Motor neuron (in vitro differentiated cells): ENCODE results near the gene IRGC. TPM values are rescaled to one million over a fixed set of nuclear protein-coding genes. Genes with fewer than 3 reads are reported as not detected.
A peak's percentile ranks its signal among the peaks of the same experiment; 100 is the strongest.

Source experiments
- ATAC-seq, 8 experiments: fragments of 200-7000 bp; cut with Tn5 transposase; replicated peaks in 6 of 8; 2 replicates each; pipeline ENCODE4 v1.8.0; 2021; ENCODE audit warnings: mild to moderate bottlenecking in 8 of 8, moderate library complexity in 8 of 8
- H3K27ac ChIP-seq, 2 donors: fragments of 250-450 bp; sonication (Bioruptor Pico); 2 replicates each; pipeline ENCODE4 v1.9.0; 2021; ENCODE audit warnings: antibody characterized with exemption in 2 of 2, mild to moderate bottlenecking in 2 of 2, moderate library complexity in 1 of 2
- H3K4me1 ChIP-seq, 2 donors: fragments of 250-450 bp; sonication (Bioruptor Pico); replicated peaks in 1 of 2; 2 replicates each; pipeline ENCODE4 v1.6.1; 2021; ENCODE audit warnings: antibody characterized with exemption in 2 of 2, mild to moderate bottlenecking in 2 of 2, moderate library complexity in 1 of 2
- H3K4me3 ChIP-seq, 5 donors: fragments of 250-450 bp; sonication (Bioruptor Pico); 2 replicates each; pipeline ENCODE4 v1.9.0; 2021; ENCODE audit warnings: antibody characterized with exemption in 5 of 5, mild to moderate bottlenecking in 5 of 5, moderate library complexity in 4 of 5
- WGBS, 10 experiments: fragments of 450-650 bp; shearing (Covaris generic); methylation state at CpG; one replicate each; pipeline ENCODE4 v1.0.0; 2022; 5-methylcytosine and 5-hydroxymethylcytosine counted together
- in situ Hi-C, 9 experiments: fragments of 400-800 bp; cut with MboI; loops; one replicate each; pipeline ENCODE4 v1.15.0; 2021; ENCODE audit warnings: low sequenced_read_pairs in 9 of 9, low pct_unique_long_range_greater_than_20kb in 2 of 9; ENCODE audit not compliant: unreplicated experiment in 9 of 9
- total RNA-seq, 8 experiments: library from RNA; unstranded; fragments of 300-600 nt; gene quantifications; 2 replicates each; pipeline versions ENCODE4 v1.2.3 to v1.2.4, GENCODE V29; 2022

The IRGC gene
- total RNA-seq, 8 experiments from 2014 or later = 0.05 to 0.81 (median 0.19) TPM; not detected in 4

DNA sequence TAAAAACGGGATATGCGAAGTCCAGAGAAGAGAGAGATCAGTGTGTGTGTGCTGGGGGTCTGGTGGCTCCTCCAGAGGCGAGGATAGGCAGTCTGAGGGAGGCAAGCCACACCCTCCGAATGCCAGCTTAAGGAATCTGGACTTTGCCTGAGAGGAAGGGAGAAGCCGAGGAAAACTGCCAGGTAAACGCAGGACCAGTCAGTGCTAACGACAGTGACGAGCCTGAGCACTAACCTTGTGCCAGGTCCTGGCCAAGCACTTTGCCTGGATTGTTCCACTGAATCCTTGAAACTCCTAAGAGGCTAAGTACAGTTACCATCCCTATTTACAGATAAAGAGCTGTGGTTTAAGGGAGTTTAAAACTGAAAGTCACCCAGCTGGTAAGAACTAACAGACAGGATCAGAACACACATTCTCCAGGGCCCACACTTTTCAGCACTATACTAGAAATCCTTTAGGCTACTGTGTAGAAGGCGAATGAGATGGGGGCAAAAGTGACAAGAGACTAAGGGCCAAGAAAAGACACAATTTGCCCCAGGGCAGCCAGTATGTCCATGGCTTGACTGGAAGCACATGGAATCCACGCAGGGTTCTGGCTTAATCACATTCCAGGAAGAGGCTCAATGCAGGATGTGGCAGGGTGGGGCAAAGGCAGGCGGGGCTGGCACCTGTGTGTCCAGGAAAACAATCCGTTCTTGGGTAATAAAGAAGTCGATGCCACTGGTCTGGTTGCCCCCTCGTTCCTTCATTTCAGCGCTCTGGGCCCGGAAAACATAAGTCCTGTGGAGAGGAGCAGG, 23.8 kb downstream of the IRGC start:
- in situ Hi-C loops = no loop called here
- ATAC-seq = peak in 3 of 8 experiments; percentile 60 to 82 (median 65)

DNA sequence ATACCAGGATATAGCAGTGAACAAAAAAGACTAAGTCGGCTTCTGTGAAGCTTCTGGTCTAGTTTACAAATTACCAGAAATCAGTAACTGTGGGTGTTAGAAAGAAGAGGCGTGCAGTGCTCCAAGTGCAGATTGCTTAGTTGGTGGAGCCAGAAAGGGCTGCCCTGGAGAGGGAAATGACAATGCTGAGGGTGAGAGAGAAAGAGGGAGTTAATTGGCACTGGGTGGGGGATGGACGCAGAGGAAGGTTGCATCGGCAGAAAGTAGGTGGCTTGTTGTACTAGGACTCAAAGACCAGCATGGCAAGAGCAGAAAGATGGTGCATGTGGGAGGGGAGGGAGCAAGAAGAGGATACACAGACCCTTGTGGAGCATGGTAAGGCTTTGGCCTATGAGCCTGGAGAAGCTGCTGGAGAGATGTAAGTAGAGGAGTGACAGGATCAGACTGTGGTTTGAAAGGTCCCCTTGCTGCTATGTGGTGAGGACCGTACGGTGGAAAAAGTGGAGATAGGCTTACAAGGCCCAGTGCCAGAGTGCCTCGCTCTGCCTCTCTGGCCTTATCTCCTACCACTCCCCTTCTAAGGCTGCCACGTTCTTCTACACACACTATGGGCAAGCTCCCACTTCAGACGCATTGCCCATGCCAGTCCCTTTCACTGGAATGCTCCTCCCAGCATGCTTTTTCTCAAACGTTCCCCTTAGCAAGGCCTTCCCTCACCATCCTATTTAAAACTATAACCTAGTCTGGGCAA, 25.4 kb downstream of the IRGC start:
- 61 to 100% (median 93%) methylated on average over 1 to 10 of the region's 10 CpGs; no CpG with 5 or more reads in 2 of the 10 experiments for WGBS, 10 experiments
- no peak for ATAC-seq
- H3K4me1 ChIP-seq = no peaks in the 10 kb centered on the region
- in situ Hi-C loops = no loop called here
- no peak overlapping the region for H3K4me3 ChIP-seq
- H3K27ac ChIP-seq = no peak overlapping the region

More for the DNA sequence above, 23.8 kb downstream of the IRGC start:
- H3K4me3 ChIP-seq = no peak overlapping the region
- H3K4me1 ChIP-seq = no peaks in the 10 kb centered on the region
- H3K27ac ChIP-seq = no peak overlapping the region
- 90 to 100% (median 93%) methylated on average over 1 to 12 of the region's 16 CpGs; no CpG with 5 or more reads in 3 of the 10 experiments for WGBS, 10 experiments

DNA sequence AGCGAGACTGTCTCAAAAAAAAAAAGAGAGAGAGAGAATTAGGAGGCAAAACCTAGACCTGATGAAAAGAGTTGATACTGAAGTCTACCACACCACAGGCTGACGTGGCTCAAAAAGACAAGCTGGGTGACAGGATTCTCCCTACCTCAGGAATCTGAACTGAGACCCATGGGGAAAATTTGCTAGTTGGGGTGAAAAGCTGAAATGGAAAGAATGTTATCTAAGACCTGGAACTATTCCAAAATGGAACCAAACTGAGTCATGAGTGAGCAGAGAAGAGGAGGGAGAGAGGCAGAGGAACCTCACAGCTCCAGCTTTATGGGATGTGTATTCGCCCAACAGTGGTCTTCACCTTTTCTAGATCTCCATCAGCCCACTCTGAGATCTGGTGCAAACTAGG, 27.2 kb downstream of the IRGC start:
- in situ Hi-C loops = no loop called here
- H3K4me1 ChIP-seq = no peaks in the 10 kb centered on the region
- 63 to 92% (median 80%) methylated on average over 1 to 2 of the region's 3 CpGs; no CpG with 5 or more reads in 1 of the 10 experiments for WGBS, 10 experiments
- no peak for ATAC-seq
- no peak overlapping the region for H3K27ac ChIP-seq
- H3K4me3 ChIP-seq = no peak overlapping the region

- no peak for ATAC-seq
- Histone ChIP-seq H3K4me1 (no peaks in the 10 kb centered on the region), H3K27ac (no peak overlapping the region), H3K4me3 (no peak overlapping the region)
- WGBS, 10 experiments = 50 to 100% (median 91%) methylated on average over 1 to 4 of the region's 16 CpGs; no CpG with 5 or more reads in 6 of the 10 experiments
- in situ Hi-C loops = no loop called here
Measured at GRCh38 chr19:43747557-43748204, 31.8 kb downstream of the IRGC start.

GRCh38 chr19:43748205-43748594, 32.3 kb downstream of the IRGC start:
- H3K27ac ChIP-seq = no peak overlapping the region
- WGBS, 10 experiments = 80 to 100% (median 92%) methylated on average over 3 to 4 of the region's 4 CpGs; no CpG with 5 or more reads in 6 of the 10 experiments
- in situ Hi-C loops = no loop called here
- H3K4me3 ChIP-seq = no peak overlapping the region
- H3K4me1 ChIP-seq = peaks cover 2 to 3% of the 10 kb centered on the region in 2 donors
- no peak for ATAC-seq

DNA sequence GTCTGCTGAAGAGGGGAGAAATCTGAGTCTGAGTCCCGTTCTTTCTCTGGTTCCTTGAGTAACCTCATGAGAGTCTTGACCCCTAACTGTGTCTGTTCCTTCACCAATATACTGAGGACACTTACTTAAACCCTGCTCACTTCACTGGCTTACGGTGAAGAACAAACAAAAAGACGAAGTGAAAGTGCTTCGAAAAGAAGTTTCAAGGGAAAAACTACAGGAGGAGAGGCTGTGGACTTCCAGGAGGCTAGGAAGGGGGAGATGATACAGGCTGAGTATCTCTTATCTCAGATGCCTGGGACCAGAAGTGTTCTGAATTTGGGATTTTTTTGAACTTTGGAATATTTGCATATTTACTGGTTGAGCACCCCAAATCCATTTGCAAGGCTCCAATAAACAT, 32.8 kb downstream of the IRGC start:
- in situ Hi-C loops = no loop called here
- 83 to 100% (median 95%) methylated on average over 2 to 4 of the region's 4 CpGs; no CpG with 5 or more reads in 4 of the 10 experiments for WGBS, 10 experiments
- ATAC-seq = no peak
- Histone ChIP-seq H3K4me3 (no peak overlapping the region), H3K4me1 (peaks cover 4% of the 10 kb centered on the region in 2 donors), H3K27ac (no peak overlapping the region)

GRCh38 chr19:43749152-43749551, 33.3 kb downstream of the IRGC start:
- ATAC-seq = no peak
- 79 to 100% (median 95%) methylated on average over 1 to 6 of the region's 7 CpGs for WGBS, 10 experiments
- H3K4me1 ChIP-seq = peaks cover 4 to 6% of the 10 kb centered on the region in 2 donors
- no peak overlapping the region for H3K27ac ChIP-seq
- in situ Hi-C loops = no loop called here
- no peak overlapping the region for H3K4me3 ChIP-seq

- WGBS, 10 experiments = 83 to 100% (median 100%) methylated on average over 1 of the region's 1 CpG; no CpG with 5 or more reads in 4 of the 10 experiments
- Histone ChIP-seq H3K27ac (no peak overlapping the region), H3K4me1 (peaks cover 4 to 6% of the 10 kb centered on the region in 2 donors), H3K4me3 (no peak overlapping the region)
- no peak for ATAC-seq
- in situ Hi-C loops = no loop called here
Measured at GRCh38 chr19:43749898-43750297, 34.0 kb downstream of the IRGC start.

- Histone ChIP-seq H3K27ac (no peak overlapping the region), H3K4me1 (peaks cover 8 to 9% of the 10 kb centered on the region in 2 donors), H3K4me3 (no peak overlapping the region)
- 83 to 100% (median 100%) methylated on average over 1 to 4 of the region's 4 CpGs; no CpG with 5 or more reads in 1 of the 10 experiments for WGBS, 10 experiments
- in situ Hi-C loops = no loop called here
- no peak for ATAC-seq
Measured at GRCh38 chr19:43751466-43752220, 35.8 kb downstream of the IRGC start.

- H3K27ac ChIP-seq = no peak overlapping the region
Measured at GRCh38 chr19:43752287-43752875, 36.5 kb downstream of the IRGC start.

GRCh38 chr19:43754253-43754502, 38.3 kb downstream of the IRGC start:
- Histone ChIP-seq H3K4me3 (peak overlapping the region; percentile 60 to 94 (median 72)), H3K4me1 (peaks cover 8 to 9% of the 10 kb centered on the region in 2 donors), H3K27ac (peak overlapping the region in 1 of 2 donors; percentile 98)
- in situ Hi-C loops = no loop called here
- peak in 1 of 8 experiments; percentile 1 for ATAC-seq
- WGBS, 10 experiments = 0 to 5% (median 0%) methylated on average over 1 to 7 of the region's 11 CpGs; no CpG with 5 or more reads in 5 of the 10 experiments

More at GRCh38 chr19:43752287-43752875, 36.5 kb downstream of the IRGC start:
- in situ Hi-C loops = no loop called here
- WGBS, 10 experiments = 50 to 100% (median 93%) methylated on average over 1 to 6 of the region's 6 CpGs; no CpG with 5 or more reads in 3 of the 10 experiments
- peaks cover 8 to 9% of the 10 kb centered on the region in 2 donors for H3K4me1 ChIP-seq
- ATAC-seq = no peak
- no peak overlapping the region for H3K4me3 ChIP-seq
